Brain microvascular endothelial cell (primary cell): ENCODE data around the gene GNB5.

ENCODE experiments used
- DNase-seq: peaks from one replicate; pipeline ENCODE4 v3.0.0-alpha.2; 2020
- H3K27ac ChIP-seq: fragments of 250-450 bp; sonication (Bioruptor Pico); 2 replicates; pipeline ENCODE4 v1.5.1; 2020; ENCODE audit warnings: mild to moderate bottlenecking, moderate library complexity
- H3K27me3 ChIP-seq: fragments of 250-450 bp; sonication (Bioruptor Pico); replicated peaks from 2 replicates; pipeline ENCODE4 v1.5.1; 2020; ENCODE audit warnings: mild to moderate bottlenecking
- H3K36me3 ChIP-seq: fragments of 250-450 bp; sonication (Bioruptor Pico); replicated peaks from 2 replicates; pipeline ENCODE4 v1.5.1; 2020; ENCODE audit warnings: mild to moderate bottlenecking
- H3K4me3 ChIP-seq: 2 replicates; pipeline ENCODE4 v1.5.1; 2011; ENCODE audit warnings: low read depth, mild to moderate bottlenecking, control low read depth, low read length, moderate library complexity
- in situ Hi-C: cut with HindIII; loops from 2 replicates; pipeline ENCODE4 v1.10.0; 2017; ENCODE audit warnings: low sequenced_read_pairs, low pct_ligation_motif_present
- TF ChIP-seq, protein P1 (sequence below): IDR thresholded peaks from 2 replicates; pipeline ENCODE4 v1.5.1; 2011; ENCODE audit warnings: low read depth, mild to moderate bottlenecking, moderate library complexity, low read length, control low read depth, inconsistent platforms; ENCODE audit errors: missing control alignments

GNB5 gene

DNA sequence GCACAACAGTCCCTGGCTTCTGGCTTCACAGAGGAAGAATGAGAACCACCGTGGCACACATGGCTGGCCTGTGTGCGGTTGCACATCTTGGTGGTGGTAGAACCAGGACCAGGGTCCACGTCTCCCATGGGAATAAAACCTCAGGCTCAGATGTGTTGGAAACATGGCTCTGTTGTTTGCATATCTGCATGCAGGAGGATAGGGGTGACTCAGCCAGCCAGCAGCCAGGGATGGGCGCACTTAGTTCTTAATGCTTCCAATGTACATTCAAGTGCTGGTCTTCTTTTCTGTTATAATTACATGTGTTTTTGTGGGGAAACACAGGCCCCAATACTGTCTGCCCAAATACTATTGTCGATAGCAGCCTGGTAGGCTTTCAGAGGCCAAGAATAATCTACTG is 42.8 kb downstream of the GNB5 start:
- no peak overlapping the region for H3K4me3 ChIP-seq
- TF ChIP-seq, protein P1, sequence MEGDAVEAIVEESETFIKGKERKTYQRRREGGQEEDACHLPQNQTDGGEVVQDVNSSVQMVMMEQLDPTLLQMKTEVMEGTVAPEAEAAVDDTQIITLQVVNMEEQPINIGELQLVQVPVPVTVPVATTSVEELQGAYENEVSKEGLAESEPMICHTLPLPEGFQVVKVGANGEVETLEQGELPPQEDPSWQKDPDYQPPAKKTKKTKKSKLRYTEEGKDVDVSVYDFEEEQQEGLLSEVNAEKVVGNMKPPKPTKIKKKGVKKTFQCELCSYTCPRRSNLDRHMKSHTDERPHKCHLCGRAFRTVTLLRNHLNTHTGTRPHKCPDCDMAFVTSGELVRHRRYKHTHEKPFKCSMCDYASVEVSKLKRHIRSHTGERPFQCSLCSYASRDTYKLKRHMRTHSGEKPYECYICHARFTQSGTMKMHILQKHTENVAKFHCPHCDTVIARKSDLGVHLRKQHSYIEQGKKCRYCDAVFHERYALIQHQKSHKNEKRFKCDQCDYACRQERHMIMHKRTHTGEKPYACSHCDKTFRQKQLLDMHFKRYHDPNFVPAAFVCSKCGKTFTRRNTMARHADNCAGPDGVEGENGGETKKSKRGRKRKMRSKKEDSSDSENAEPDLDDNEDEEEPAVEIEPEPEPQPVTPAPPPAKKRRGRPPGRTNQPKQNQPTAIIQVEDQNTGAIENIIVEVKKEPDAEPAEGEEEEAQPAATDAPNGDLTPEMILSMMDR, result no peak
- H3K36me3 ChIP-seq, result peaks cover 4% of the 10 kb centered on the region
- H3K27ac ChIP-seq, result no peak overlapping the region
- DNase-seq, result no peak
- H3K27me3 ChIP-seq, result no peaks in the 10 kb centered on the region
- in situ Hi-C loops, result no loop called here

DNA sequence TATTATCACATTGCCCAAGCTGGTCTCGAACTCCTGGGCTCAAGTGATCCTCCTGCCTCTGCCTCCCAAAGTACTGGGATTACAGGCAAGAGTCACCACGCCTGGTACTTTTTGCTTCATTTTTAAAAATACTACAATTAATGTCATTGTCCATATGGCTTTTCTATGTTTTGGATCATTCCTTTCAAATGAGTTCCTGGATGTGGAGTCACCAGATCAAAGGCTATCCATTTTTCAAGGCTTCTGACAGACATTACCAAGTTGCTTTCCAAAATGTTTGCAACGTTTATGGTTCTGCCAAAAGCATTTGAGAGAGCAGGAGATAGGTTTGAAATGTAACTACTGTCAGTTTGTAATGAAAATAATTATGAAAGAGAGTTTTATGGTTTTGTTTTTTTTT is 44.4 kb downstream of the GNB5 start:
- Histone ChIP-seq H3K36me3 (peaks cover 4% of the 10 kb centered on the region), H3K27ac (no peak overlapping the region), H3K27me3 (no peaks in the 10 kb centered on the region), H3K4me3 (no peak overlapping the region)
- in situ Hi-C loops, result no loop called here
- TF ChIP-seq, protein P1, result no peak
- DNase-seq, result no peak

DNA sequence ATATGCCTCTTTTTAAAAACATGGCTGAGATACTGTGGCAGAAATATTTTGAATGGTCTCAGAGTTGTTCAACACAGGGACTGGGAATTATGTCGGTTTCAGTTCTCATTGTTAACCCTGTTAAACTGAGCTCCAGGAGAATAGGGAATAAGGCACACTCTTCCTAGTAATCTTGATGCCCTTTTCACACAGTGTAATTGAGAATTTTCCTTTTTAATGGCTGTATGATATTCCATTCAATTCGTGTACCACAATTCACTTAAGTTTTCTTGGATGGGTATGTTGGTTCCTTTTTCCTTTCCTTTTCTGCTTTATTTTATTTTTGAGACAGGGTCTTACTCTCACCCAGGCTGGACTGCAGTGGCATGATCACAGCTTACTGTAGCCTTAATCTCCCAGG is 44.9 kb downstream of the GNB5 start:
- Histone ChIP-seq H3K4me3 (no peak overlapping the region), H3K27me3 (no peaks in the 10 kb centered on the region), H3K36me3 (peaks cover 4% of the 10 kb centered on the region), H3K27ac (no peak overlapping the region)
- in situ Hi-C loops, result no loop called here
- DNase-seq, result no peak
- TF ChIP-seq, protein P1, result no peak

DNA sequence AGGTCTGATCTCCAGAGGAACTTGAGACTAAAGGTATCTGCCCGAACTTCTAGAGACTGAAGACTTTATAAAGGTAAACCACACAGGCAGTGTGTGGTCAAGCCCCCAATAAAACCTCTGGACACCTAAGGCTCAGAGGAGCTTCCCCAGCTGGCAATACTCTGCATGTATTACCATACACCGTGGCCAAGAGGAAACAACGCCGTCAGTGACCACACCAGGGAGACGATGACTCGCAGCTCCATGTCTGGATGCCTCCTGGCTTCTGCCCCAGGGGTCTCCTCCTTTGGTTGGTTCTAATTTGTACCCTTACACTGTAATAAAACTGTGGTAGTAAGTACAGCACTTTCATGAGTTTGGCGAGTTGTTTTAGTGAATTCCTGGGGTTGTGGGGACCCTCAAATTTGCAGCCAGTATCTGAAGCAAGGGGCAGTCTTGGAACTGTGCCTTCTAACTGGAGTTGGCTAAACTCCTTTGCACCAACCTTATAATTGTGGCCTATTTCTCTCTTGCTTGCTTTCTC is 46.5 kb downstream of the GNB5 start:
- peak; percentile 57 for DNase-seq
- Histone ChIP-seq H3K27ac (peak overlapping the region; percentile 56), H3K36me3 (peaks cover 4% of the 10 kb centered on the region), H3K27me3 (no peaks in the 10 kb centered on the region), H3K4me3 (no peak overlapping the region)
- in situ Hi-C loops, result no loop called here
- TF ChIP-seq, protein P1, result no peak

DNA sequence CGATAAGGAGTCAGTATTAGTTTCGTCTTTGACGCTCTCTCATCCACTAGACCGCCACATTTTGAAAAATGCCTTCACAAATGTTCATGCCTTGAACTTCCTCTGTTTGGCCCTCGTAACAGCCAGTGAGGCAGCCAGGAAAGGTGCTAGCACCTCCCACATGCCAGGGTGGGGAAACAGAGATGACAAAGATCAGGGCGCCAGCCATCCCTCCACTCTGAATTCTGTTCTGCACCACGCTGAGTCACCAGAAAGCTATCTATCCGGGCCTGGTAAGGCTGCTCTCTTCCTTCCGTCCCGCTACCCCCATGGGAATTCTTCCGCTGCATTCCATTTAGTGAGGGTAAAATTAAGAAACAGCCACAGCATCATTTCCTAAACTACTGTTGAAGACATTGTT is 47.3 kb downstream of the GNB5 start:
- peak; percentile 89 for DNase-seq
- no peaks in the 10 kb centered on the region for H3K27me3 ChIP-seq
- TF ChIP-seq, protein P1, result no peak

DNA sequence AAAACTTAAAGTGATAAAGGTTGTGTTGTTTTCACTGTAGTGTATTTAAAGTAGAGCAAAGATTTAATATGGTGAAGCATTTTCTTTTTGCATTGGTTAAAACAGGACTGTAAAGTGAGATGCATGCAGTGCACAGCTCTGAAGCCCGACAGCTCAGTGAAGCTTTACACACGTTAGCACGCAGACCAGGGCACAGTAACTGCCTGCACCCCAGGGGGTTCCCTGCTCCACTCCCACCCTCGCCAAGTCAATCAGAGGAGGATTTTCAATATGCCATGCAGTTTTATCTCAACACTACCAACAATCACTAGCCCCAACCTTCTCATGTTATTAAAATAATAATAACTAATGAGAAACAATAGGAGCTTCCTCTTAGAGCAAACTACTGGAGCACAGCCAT is 50.5 kb downstream of the GNB5 start:
- in situ Hi-C loops, result no loop called here
- DNase-seq, result no peak

More for the DNA sequence above, 47.3 kb downstream of the GNB5 start:
- Histone ChIP-seq H3K36me3 (no peaks in the 10 kb centered on the region), H3K27ac (peak overlapping the region; percentile 56), H3K4me3 (no peak overlapping the region)
- in situ Hi-C loops, result no loop called here

More for the DNA sequence above, 50.5 kb downstream of the GNB5 start:
- H3K27me3 ChIP-seq, result no peaks in the 10 kb centered on the region
- TF ChIP-seq, protein P1, result no peak
- H3K4me3 ChIP-seq, result no peak overlapping the region
- H3K27ac ChIP-seq, result no peak overlapping the region
- no peaks in the 10 kb centered on the region for H3K36me3 ChIP-seq
